WI38 (cell line): Measurements from ENCODE around the gene TPST2.
"Not testable (repeated sequence)": the region's sequence is repeated elsewhere in the genome, so short reads cannot be mapped to it uniquely, and the experiment has no call there.

Experiments used
- H3K4me3 ChIP-seq: 2 replicates; pipeline ENCODE4 v1.5.1; 2011; ENCODE audit warnings: low read depth, mild to moderate bottlenecking, control low read depth, low read length
- TF ChIP-seq, protein P1 (sequence below): IDR thresholded peaks from 2 replicates; pipeline ENCODE4 v1.5.1; 2012; ENCODE audit warnings: low read depth, mild to moderate bottlenecking, control low read depth, low read length

The TPST2 gene

GRCh38 chr22:26535603-26535908, 54.4 kb downstream of the TPST2 start:
- TF ChIP-seq, protein P1, sequence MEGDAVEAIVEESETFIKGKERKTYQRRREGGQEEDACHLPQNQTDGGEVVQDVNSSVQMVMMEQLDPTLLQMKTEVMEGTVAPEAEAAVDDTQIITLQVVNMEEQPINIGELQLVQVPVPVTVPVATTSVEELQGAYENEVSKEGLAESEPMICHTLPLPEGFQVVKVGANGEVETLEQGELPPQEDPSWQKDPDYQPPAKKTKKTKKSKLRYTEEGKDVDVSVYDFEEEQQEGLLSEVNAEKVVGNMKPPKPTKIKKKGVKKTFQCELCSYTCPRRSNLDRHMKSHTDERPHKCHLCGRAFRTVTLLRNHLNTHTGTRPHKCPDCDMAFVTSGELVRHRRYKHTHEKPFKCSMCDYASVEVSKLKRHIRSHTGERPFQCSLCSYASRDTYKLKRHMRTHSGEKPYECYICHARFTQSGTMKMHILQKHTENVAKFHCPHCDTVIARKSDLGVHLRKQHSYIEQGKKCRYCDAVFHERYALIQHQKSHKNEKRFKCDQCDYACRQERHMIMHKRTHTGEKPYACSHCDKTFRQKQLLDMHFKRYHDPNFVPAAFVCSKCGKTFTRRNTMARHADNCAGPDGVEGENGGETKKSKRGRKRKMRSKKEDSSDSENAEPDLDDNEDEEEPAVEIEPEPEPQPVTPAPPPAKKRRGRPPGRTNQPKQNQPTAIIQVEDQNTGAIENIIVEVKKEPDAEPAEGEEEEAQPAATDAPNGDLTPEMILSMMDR: no peak
- no peak overlapping the region for H3K4me3 ChIP-seq

DNA sequence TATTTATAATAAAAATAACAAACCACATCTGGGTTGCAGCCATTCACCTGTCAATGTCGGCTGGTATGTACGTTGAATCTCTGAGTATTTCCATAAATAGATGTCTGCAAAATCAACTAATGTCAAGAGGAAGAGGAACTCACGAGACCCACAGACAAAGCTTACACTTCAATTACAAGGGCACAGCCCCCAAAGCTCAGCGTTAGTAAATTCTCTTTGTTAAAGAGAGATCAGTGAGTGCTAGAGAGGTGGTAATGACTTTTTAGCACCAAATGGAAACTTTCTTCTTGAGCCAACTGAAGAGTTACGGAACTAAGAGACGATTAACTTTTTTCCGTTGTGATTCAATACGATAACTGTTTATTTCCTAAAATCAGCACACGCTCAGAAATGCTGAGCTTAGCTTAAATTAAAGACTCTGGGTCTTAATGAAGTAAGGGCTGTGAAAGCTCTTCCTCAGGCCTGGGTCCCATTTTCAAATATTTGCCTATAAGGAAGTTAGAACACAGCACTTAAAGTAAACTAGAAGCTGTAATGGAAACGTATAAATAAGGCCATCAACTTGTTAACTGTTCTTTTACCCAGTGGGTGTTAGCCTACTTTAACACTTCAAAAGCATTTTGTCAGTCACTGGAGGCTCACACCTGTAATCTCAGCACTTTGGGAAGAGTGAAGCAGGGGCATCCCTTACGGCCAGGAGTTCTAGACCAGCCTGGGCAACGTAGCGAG, 54.9 kb downstream of the TPST2 start:
- no peak overlapping the region for H3K4me3 ChIP-seq
- TF ChIP-seq, protein P1: no peak

DNA sequence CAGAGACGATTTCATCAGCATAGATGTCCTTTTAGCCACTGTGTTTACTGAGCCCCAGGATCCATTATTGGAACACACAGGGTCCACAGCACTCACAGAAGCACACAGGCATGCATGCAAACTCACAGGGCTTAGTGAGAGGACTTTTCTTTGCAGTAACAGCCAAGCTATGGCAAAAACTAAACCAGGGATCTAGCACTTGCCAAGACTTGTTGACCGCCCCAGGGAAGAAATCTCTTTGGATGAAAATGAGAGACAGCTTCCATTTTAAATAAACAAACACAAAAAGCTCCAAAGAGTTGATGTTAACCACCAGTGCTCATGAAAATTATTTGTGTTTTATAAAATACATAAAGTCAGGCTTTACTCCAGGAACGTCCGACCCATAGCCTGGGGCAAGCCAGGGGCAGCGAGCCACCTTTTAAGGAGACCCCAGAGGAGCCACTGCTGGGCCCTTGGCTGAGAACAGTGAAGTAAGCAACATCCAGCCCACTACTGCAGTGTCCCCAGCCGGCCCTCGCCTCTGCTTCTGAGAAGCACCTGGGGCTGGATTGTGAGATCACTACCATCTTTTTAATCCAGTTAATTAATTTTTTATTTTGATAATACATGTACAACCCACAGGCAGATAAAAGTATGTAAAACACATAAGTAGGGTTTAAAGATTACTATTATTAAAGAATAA, 55.6 kb downstream of the TPST2 start:
- no peak overlapping the region for H3K4me3 ChIP-seq
- TF ChIP-seq, protein P1: no peak

DNA sequence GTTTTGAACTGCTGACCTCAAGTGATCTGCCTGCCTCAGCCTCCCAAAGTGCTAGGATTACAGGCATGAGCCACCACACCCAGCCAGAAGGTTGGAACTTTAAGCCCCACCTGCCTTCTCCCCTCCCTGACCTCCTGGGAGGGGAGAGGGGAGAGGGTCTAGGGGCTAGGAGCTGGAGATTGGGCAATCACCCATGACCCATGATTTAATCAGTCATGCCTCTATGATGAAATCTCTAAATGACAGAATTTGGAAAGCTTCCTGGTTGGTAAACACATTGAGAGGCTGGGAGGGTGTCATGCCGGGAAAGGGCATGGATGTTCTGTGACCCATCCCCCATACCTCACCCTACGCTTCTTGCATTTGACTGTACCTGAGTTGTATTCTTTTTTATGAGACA, 60.6 kb downstream of the TPST2 start:
- H3K4me3 ChIP-seq: no peak overlapping the region

GRCh38 chr22:26528518-26528917, 61.4 kb downstream of the TPST2 start:
- not testable (repeated sequence) for H3K4me3 ChIP-seq

More for the DNA sequence above, 60.6 kb downstream of the TPST2 start:
- TF ChIP-seq, protein P1: no peak

GRCh38 chr22:26527574-26528465, 62.1 kb downstream of the TPST2 start:
- H3K4me3 ChIP-seq: no peak overlapping the region

GRCh38 chr22:26527167-26527566, 62.8 kb downstream of the TPST2 start:
- TF ChIP-seq, protein P1: no peak

More at GRCh38 chr22:26527574-26528465, 62.1 kb downstream of the TPST2 start:
- TF ChIP-seq, protein P1: no peak

More at GRCh38 chr22:26527167-26527566, 62.8 kb downstream of the TPST2 start:
- H3K4me3 ChIP-seq: no peak overlapping the region
